Measurements from ENCODE around the gene SMIM35. TPM values are rescaled to one million over a fixed set of nuclear protein-coding genes. Genes with fewer than 3 reads are reported as not detected.

The SMIM35 gene
- total RNA-seq, 6 donors from 2014 or later = not detected

- no peaks in the 10 kb centered on the region for H3K27me3 ChIP-seq
- no peaks in the 10 kb centered on the region for H3K36me3 ChIP-seq
- H3K4me1 ChIP-seq = no peaks in the 10 kb centered on the region
- H3K9me3 ChIP-seq = no peaks in the 10 kb centered on the region
- no peak for TF ChIP-seq EP300 (IDR thresholded peaks at IDR 0.05)
- TF ChIP-seq POLR2A (IDR thresholded peaks at IDR 0.05) = no peak
- no peak for TF ChIP-seq POLR2AphosphoS5 (IDR thresholded peaks at IDR 0.05)
- TF ChIP-seq CTCF (IDR thresholded peaks at IDR 0.05) = no peak
- H3K4me3 ChIP-seq = no peak overlapping the region
- H3K27ac ChIP-seq = no peak overlapping the region
- ATAC-seq (ENCODE audit: low FRiP score in 2 of 2) (peak in 1 of 2 donors; percentile 32), DNase-seq (no peak)
- 67 to 69% methylated on average over 8 of the region's 8 CpGs for WGBS, 2 donors
Measured at GRCh38 chr11:118111019-118111743, 24.4 kb upstream of the SMIM35 start.

GRCh38 chr11:118109231-118109630 lies 22.5 kb upstream of the SMIM35 start:
- no peak overlapping the region for H3K4me3 ChIP-seq
- WGBS, 2 donors = 63 to 64% methylated on average over 2 of the region's 2 CpGs
- H3K4me1 ChIP-seq = no peaks in the 10 kb centered on the region
- TF ChIP-seq CTCF (IDR thresholded peaks at IDR 0.05) (no peak), POLR2AphosphoS5 (IDR thresholded peaks at IDR 0.05) (no peak), EP300 (IDR thresholded peaks at IDR 0.05) (no peak), POLR2A (IDR thresholded peaks at IDR 0.05) (no peak)
- no peaks in the 10 kb centered on the region for H3K36me3 ChIP-seq
- no peaks in the 10 kb centered on the region for H3K9me3 ChIP-seq
- DNase-seq = no peak
- H3K27me3 ChIP-seq = no peaks in the 10 kb centered on the region
- peak in 1 of 2 donors; percentile 21 for ATAC-seq (ENCODE audit: low FRiP score in 2 of 2)
- no peak overlapping the region for H3K27ac ChIP-seq

GRCh38 chr11:118108513-118108912 lies 21.8 kb upstream of the SMIM35 start:
- no peak for ATAC-seq (ENCODE audit: low FRiP score in 2 of 2)
- Histone ChIP-seq H3K4me1 (no peaks in the 10 kb centered on the region), H3K9me3 (no peaks in the 10 kb centered on the region), H3K27me3 (no peaks in the 10 kb centered on the region), H3K4me3 (no peak overlapping the region), H3K27ac (peak overlapping the region in 1 of 4 donors; percentile 21), H3K36me3 (no peaks in the 10 kb centered on the region)
- DNase-seq = no peak
- TF ChIP-seq CTCF (IDR thresholded peaks at IDR 0.05) (no peak), POLR2AphosphoS5 (IDR thresholded peaks at IDR 0.05) (no peak), POLR2A (IDR thresholded peaks at IDR 0.05) (no peak), EP300 (IDR thresholded peaks at IDR 0.05) (no peak)
- WGBS, 2 donors = 68 to 74% methylated on average over 3 to 5 of the region's 5 CpGs

GRCh38 chr11:118106789-118107335 lies 20.1 kb upstream of the SMIM35 start:
- Histone ChIP-seq H3K36me3 (no peaks in the 10 kb centered on the region), H3K27me3 (no peaks in the 10 kb centered on the region), H3K4me3 (no peak overlapping the region), H3K4me1 (no peaks in the 10 kb centered on the region), H3K27ac (no peak overlapping the region), H3K9me3 (no peaks in the 10 kb centered on the region)
- WGBS, 2 donors = 78 to 83% methylated on average over 2 of the region's 2 CpGs
- DNase-seq (peak in 1 of 2 donors; percentile 42), ATAC-seq (ENCODE audit: low FRiP score in 2 of 2) (no peak)
- no peak for TF ChIP-seq POLR2A (IDR thresholded peaks at IDR 0.05)
- no peak for TF ChIP-seq EP300 (IDR thresholded peaks at IDR 0.05)
- TF ChIP-seq POLR2AphosphoS5 (IDR thresholded peaks at IDR 0.05) = no peak
- TF ChIP-seq CTCF (IDR thresholded peaks at IDR 0.05) = no peak

Measured in upper lobe of left lung (tissue), 6 donors.